Body of pancreas (tissue), 4 donors: ENCODE results near the gene KIF19.

Experiments used
- CTCF ChIP-seq, 7 experiments: fragments of 450-650 bp in 4 of 7; fragments of 200-600 bp in 3 of 7; sonication (generic) in 3 of 7; IDR thresholded peaks; one replicate each; pipeline ENCODE4 v1.5.1; 2016 to 2019; ENCODE audit warnings: antibody characterized with exemption in 7 of 7
- POLR2A ChIP-seq, 3 donors: fragments of 450-650 bp; IDR thresholded peaks; one replicate each; pipeline ENCODE4 v1.6.1; 2016; ENCODE audit warnings: antibody characterized with exemption in 3 of 3, mild to moderate bottlenecking in 2 of 3

GRCh38 chr17:74394275-74394950, 68.4 kb downstream of the KIF19 start:
- no peak for TF ChIP-seq POLR2A (IDR thresholded peaks at IDR 0.05)
- TF ChIP-seq CTCF (IDR thresholded peaks at IDR 0.05) = no peak
